ENCODE results near the gene MSANTD2.

- TF ChIP-seq CTCF (IDR thresholded peaks at IDR 0.05; ENCODE audit: insufficient read depth, low read depth, low read length) = no peak
- no peak for TF ChIP-seq EZH2 (IDR thresholded peaks at IDR 0.05; ENCODE audit: insufficient read depth, low read length)
These were observed 74.5 kb downstream of the MSANTD2 start for GRCh38 chr11:124725719-124726105.
